ENCODE measurements around the gene OR4F3.
"Not testable (repeated sequence)": the region's sequence is repeated elsewhere in the genome, so short reads cannot be mapped to it uniquely, and the experiment has no call there.

The OR4F3 gene

GRCh38 chr5:181366968-181367367 is at the start of gene OR4F3:
TSS of gene OR4F3 (plus strand) at chr5:181367268.
- H3K36me3 ChIP-seq (ENCODE audit: insufficient read depth, low read length); H3K9me3 ChIP-seq (ENCODE audit: control insufficient read depth, insufficient read depth, low read length); H3K4me1 ChIP-seq (ENCODE audit: insufficient read depth, low read length); H3K9ac ChIP-seq (ENCODE audit: low read depth, low read length): not testable (repeated sequence)

Measured in ES-I3 (cell line).